ENCODE measurements around the gene ZNF691.
"Not testable (repeated sequence)": the region's sequence is repeated elsewhere in the genome, so short reads cannot be mapped to it uniquely, and the experiment has no call there.

Gene ZNF691

DNA sequence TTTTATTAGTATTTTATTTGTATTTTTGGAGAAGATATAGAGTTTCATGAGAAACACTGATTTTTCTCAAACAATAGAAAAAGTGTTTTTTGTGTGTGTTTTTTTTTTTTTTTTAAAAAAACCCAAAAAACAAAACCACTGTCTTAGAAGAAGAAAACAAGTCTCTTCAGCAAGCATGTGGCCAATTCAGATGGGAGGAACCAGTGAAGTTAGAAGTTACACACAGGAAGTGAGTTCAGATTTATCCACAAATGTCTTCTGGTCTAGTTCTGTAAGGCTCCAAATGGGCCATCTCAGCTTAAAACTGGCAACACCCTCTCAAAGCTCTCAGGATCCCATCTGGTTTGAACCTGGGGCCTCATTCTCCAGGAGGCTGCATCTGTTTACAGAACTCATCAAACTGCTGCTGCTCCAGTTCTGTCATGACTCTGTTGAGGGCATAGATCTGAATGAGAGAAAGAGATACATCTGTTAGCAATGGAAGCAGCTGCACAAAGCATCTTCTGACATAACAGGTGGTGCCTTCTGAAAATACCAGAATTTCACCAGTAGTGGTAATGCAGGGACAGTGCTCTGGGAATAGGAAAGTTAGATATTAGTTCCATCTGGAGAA is 39.3 kb upstream of the ZNF691 start:
- DNase-seq (ENCODE audit: low read depth, low spot score), result no peak
- TF ChIP-seq, protein P1, sequence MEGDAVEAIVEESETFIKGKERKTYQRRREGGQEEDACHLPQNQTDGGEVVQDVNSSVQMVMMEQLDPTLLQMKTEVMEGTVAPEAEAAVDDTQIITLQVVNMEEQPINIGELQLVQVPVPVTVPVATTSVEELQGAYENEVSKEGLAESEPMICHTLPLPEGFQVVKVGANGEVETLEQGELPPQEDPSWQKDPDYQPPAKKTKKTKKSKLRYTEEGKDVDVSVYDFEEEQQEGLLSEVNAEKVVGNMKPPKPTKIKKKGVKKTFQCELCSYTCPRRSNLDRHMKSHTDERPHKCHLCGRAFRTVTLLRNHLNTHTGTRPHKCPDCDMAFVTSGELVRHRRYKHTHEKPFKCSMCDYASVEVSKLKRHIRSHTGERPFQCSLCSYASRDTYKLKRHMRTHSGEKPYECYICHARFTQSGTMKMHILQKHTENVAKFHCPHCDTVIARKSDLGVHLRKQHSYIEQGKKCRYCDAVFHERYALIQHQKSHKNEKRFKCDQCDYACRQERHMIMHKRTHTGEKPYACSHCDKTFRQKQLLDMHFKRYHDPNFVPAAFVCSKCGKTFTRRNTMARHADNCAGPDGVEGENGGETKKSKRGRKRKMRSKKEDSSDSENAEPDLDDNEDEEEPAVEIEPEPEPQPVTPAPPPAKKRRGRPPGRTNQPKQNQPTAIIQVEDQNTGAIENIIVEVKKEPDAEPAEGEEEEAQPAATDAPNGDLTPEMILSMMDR (IDR thresholded peaks at IDR 0.05; ENCODE audit: low read depth, low read length), result no peak
- H3K4me3 ChIP-seq (ENCODE audit: low read depth, low read length), result no peak overlapping the region
- in situ Hi-C loops (cut with HindIII; ENCODE audit: low sequenced_read_pairs), result no loop called here

DNA sequence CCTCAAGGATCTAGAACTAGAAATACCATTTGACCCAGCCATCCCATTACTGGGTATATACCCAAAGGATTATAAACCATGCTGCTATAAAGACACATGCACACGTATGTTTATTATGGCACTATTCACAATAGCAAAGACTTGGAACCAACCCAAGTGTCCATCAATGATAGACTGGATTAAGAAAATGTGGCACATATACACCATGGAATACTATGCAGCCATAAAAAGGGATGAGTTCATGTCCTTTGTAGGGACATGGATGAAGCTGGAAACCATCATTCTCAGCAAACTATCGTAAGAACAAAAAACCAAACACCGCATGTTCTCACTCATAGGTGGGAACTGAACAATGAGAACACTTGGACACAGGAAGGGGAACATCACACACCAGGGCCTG is 31.6 kb upstream of the ZNF691 start:
- in situ Hi-C loops (cut with HindIII; ENCODE audit: low sequenced_read_pairs); H3K4me3 ChIP-seq (ENCODE audit: low read depth, low read length); DNase-seq (ENCODE audit: low read depth, low spot score): not testable (repeated sequence)

DNA sequence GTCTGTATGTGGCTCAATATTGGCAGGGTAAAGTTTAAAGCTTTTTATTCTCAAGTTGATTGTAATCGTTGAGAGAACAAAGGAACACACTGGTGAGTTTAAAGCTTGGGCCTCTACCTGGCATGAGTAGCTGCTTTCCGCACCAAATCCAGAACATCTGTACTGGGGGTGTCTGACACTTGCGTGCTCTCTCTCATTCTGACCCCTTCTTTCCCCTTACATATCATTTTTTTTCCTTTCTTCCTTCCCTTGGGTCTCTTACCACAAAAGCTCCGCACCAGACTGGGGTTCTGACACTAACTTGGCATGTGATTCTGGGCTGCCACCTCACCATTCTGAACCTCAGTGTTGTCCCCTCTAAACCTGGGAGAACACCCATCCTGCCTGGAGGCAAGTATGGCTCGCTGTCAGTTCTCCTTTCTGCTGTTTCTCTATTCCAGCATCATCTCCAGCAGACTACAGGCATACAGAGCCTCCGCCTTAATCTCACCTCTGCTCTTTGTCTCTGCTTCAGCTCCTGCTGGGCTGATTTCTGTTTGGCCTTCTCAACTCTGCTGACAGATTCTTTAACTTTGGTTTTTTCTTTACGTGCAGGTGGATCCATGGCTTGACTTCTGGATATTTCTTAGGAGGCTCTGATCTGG is 30.4 kb upstream of the ZNF691 start:
- TF ChIP-seq, protein P1 (IDR thresholded peaks at IDR 0.05; ENCODE audit: low read depth, low read length), result no peak
- peak overlapping the region; percentile 72 for H3K4me3 ChIP-seq (ENCODE audit: low read depth, low read length)
- in situ Hi-C loops (cut with HindIII; ENCODE audit: low sequenced_read_pairs), result no loop called here
- peak; percentile 4 for DNase-seq (ENCODE audit: low read depth, low spot score)

DNA sequence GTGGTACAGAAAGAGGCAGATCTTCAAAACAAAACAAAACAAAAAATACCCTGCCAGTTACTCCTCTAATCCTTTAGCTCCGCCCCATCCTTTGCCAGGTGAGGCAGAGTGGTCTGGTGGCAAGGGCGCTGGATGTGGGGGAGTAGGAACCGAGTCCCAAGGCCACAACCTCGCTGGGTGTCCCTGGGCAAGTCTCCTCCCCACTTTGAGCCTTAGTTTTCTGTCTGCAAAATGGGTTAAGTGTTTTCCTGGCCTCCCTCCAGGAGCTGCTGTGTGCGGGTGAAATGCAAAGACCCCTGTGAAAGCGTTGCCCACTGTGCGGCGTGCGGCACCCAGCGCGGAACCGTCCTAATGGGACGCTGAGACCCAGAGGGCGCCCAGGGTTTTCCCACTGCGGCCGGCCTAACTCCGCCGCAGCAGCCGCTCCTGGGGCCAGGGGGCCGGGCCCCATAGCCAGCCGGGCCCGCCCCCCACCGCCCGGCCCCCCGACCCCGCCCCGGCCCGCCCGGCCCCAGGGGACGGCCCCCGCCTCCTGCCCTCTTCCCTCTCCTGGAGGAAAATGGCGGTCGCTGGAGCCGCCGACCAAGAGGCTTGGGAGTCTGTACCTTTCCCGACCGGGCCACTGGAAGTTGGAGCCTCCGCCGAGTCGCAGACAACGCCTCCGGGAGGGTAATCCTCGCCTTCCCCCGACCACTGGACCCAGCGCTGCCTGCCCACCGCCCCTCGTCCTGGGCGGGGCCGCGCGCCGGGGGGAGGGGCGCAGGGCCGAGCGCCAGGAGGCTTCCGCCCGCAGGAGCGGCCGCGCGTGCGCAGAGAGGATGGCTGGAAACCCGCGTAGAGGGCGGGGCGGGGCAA is 29.6 kb upstream of the ZNF691 start, which contains the start of the genes ERMAP and SVBP:
TSS of gene ERMAP (plus strand) at position 538 of the 855 bp plus-strand sequence. CDS start 13,327 bp downstream, outside the sequence.
TSS of gene SVBP (minus strand) at position 813 of the 855 bp plus-strand sequence. CDS start 853 bp downstream, outside the sequence.
- TF ChIP-seq, protein P1 (IDR thresholded peaks at IDR 0.05; ENCODE audit: low read depth, low read length), result no peak
- in situ Hi-C loops (cut with HindIII; ENCODE audit: low sequenced_read_pairs), result no loop called here
- DNase-seq (ENCODE audit: low read depth, low spot score), result peak; percentile 85
- H3K4me3 ChIP-seq (ENCODE audit: low read depth, low read length), result peak within 1 kb of the TSS; percentile 72

DNA sequence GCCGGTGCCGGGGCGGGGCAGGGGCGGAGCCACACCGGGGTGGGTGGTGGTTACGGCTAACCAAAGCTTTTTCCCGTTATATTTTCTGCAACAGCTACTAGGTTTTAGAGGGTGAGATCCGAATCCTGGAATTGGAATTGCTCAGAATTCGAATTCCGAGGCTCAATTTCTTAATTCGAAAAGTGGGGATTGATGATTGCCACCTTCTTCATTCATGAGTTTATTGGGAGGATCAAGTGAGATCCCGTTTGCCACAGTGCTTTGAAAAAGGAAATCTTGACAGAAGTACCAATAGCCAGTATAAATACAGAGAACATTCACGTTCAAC is 29.0 kb upstream of the ZNF691 start:
- in situ Hi-C loops (cut with HindIII; ENCODE audit: low sequenced_read_pairs), result no loop called here
- TF ChIP-seq, protein P1 (IDR thresholded peaks at IDR 0.05; ENCODE audit: low read depth, low read length), result no peak

DNA sequence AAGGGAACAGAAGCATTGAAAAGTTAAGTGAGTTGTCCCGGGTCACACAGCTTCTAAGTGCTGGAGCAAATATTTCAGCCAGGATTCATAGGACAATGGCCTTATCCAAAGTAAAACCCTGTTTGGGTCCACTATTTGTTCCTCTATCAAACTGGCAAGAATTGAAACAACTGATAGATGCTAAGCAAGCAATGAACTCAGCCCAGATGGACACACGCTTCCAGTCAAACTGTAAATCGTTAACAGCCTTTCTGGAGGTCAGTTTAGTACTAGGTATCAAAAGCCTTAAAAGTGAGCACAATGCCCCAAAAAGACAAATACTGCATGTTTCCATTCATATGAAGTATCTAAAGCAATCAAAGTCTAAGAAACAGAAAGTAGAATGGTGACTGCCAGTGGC is 28.4 kb upstream of the ZNF691 start:
- H3K4me3 ChIP-seq (ENCODE audit: low read depth, low read length), result no peak overlapping the region
- no peak for DNase-seq (ENCODE audit: low read depth, low spot score)
- TF ChIP-seq, protein P1 (IDR thresholded peaks at IDR 0.05; ENCODE audit: low read depth, low read length), result no peak
- in situ Hi-C loops (cut with HindIII; ENCODE audit: low sequenced_read_pairs), result no loop called here

More for the DNA sequence above, 29.0 kb upstream of the ZNF691 start:
- peak overlapping the region; percentile 55 for H3K4me3 ChIP-seq (ENCODE audit: low read depth, low read length)
- no peak for DNase-seq (ENCODE audit: low read depth, low spot score)

Data from astrocyte of the spinal cord (primary cell).